ENCODE data around the gene ARHGAP1.

DNA sequence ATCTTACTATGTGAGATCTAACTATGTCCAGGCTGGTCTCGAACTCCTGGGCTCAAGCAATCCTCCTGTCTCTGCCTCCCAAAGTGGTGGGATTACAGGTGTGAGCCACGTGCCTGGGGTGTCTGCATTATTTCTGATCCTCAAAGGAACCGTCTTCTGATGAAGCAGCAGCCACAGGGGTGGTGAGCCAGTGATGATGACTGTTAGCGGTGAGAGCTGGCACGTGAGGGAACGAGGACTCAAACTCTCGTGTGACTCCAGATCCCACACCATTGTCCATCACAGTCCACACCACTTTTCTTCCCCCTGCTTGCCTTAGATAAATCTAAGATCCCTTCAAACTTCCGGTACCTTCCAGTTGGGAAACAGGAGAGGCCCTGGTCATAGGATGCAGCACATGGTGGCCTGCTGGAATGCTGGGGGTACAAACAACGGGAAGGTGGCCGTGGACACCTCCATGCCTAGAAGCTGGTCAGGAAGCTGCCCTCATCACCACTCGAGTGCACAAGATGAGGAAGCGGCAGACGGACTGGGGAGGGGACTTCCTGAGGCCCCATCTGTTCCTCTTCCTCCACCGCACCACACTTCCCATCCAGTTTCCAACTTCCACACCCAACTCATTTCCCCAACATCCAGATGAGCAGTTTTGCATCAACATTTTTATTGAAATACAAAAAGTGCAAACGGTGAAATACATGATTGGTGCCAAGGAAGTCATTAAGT lies 23.8 kb downstream of the ARHGAP1 start:
- TF ChIP-seq, protein P1, sequence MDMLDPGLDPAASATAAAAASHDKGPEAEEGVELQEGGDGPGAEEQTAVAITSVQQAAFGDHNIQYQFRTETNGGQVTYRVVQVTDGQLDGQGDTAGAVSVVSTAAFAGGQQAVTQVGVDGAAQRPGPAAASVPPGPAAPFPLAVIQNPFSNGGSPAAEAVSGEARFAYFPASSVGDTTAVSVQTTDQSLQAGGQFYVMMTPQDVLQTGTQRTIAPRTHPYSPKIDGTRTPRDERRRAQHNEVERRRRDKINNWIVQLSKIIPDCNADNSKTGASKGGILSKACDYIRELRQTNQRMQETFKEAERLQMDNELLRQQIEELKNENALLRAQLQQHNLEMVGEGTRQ (CRISPR knock-in tag; IDR thresholded peaks at IDR 0.05), result no peak
- TF ChIP-seq, protein P2, sequence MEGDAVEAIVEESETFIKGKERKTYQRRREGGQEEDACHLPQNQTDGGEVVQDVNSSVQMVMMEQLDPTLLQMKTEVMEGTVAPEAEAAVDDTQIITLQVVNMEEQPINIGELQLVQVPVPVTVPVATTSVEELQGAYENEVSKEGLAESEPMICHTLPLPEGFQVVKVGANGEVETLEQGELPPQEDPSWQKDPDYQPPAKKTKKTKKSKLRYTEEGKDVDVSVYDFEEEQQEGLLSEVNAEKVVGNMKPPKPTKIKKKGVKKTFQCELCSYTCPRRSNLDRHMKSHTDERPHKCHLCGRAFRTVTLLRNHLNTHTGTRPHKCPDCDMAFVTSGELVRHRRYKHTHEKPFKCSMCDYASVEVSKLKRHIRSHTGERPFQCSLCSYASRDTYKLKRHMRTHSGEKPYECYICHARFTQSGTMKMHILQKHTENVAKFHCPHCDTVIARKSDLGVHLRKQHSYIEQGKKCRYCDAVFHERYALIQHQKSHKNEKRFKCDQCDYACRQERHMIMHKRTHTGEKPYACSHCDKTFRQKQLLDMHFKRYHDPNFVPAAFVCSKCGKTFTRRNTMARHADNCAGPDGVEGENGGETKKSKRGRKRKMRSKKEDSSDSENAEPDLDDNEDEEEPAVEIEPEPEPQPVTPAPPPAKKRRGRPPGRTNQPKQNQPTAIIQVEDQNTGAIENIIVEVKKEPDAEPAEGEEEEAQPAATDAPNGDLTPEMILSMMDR (IDR thresholded peaks at IDR 0.05), result no peak
